ENCODE measurements around the gene BICC1. TPM values are rescaled to one million over a fixed set of nuclear protein-coding genes. Genes with fewer than 3 reads are reported as not detected.

Gene BICC1
- total and polyA plus RNA-seq, 2 experiments from 2014 or later, result 6.4 to 13.2 TPM

GRCh38 chr10:58642916-58643428 lies 130.3 kb downstream of the BICC1 start:
- Histone ChIP-seq H3K4me1 (ENCODE audit: low read depth) (peaks cover 6% of the 10 kb centered on the region), H3K36me3 (no peaks in the 10 kb centered on the region), H3K9me3 (ENCODE audit: low read depth) (no peaks in the 10 kb centered on the region), H3K4me3 (no peak overlapping the region), H3K27me3 (no peaks in the 10 kb centered on the region), H3K27ac (no peak overlapping the region)
- TF ChIP-seq CTCF (IDR thresholded peaks at IDR 0.05; ENCODE audit: low read depth, low read length), result no peak
- no peak for DNase-seq (ENCODE audit: low read depth in 1 of 2, low spot score in 1 of 2)

GRCh38 chr10:58644311-58644710 lies 131.6 kb downstream of the BICC1 start:
- no peak for DNase-seq (ENCODE audit: low read depth in 1 of 2, low spot score in 1 of 2)
- no peak overlapping the region for H3K27ac ChIP-seq
- H3K9me3 ChIP-seq (ENCODE audit: low read depth), result no peaks in the 10 kb centered on the region
- no peak for TF ChIP-seq CTCF (IDR thresholded peaks at IDR 0.05; ENCODE audit: low read depth, low read length)
- no peaks in the 10 kb centered on the region for H3K27me3 ChIP-seq
- H3K4me3 ChIP-seq, result no peak overlapping the region
- no peaks in the 10 kb centered on the region for H3K36me3 ChIP-seq
- H3K4me1 ChIP-seq (ENCODE audit: low read depth), result no peaks in the 10 kb centered on the region

DNA sequence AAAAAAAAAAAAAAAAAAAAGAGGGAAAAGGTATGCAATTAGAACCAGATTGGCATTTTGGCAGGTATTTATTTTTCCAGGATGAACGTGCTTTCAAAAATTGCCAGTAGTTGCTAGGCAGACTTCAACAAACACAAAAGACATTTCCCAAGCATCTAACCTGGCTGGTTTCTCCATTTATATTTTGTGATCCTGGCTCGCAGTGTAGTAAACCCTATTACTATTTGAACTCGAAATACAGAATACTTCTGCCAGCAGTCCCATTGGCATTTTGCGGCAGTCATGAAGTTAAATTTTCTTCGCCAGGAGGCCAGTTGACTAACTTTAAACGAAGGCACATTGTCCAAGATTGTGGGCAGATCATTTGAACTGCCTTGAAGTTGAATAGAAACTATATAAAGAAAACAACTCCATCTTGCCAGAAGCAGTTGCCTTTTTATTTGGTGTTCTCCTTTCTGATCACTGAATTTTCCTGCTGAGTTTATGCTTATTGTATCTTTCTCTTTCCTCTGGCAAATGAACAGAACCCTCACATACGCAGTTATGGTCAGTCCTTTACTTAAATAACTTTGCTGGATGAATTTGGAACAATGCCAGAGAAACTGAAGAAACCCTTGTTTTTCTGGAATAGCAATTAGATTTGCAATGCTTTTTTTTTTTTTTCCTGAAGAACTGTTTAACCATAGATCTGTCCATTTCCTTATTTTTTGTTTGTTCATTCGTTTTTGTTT lies 132.9 kb downstream of the BICC1 start:
- no peaks in the 10 kb centered on the region for H3K27me3 ChIP-seq
- no peaks in the 10 kb centered on the region for H3K36me3 ChIP-seq
- H3K27ac ChIP-seq, result no peak overlapping the region
- H3K4me3 ChIP-seq, result no peak overlapping the region
- no peak for TF ChIP-seq CTCF (IDR thresholded peaks at IDR 0.05; ENCODE audit: low read depth, low read length)
- H3K9me3 ChIP-seq (ENCODE audit: low read depth), result no peaks in the 10 kb centered on the region
- no peaks in the 10 kb centered on the region for H3K4me1 ChIP-seq (ENCODE audit: low read depth)
- peak in 1 of 2 donors; percentile 66 for DNase-seq (ENCODE audit: low read depth in 1 of 2, low spot score in 1 of 2)

GRCh38 chr10:58647376-58648112 lies 134.9 kb downstream of the BICC1 start:
- no peak for TF ChIP-seq CTCF (IDR thresholded peaks at IDR 0.05; ENCODE audit: low read depth, low read length)
- Histone ChIP-seq H3K27me3 (no peaks in the 10 kb centered on the region), H3K27ac (no peak overlapping the region), H3K4me1 (ENCODE audit: low read depth) (no peaks in the 10 kb centered on the region), H3K36me3 (no peaks in the 10 kb centered on the region), H3K9me3 (ENCODE audit: low read depth) (no peaks in the 10 kb centered on the region), H3K4me3 (no peak overlapping the region)
- DNase-seq (ENCODE audit: low read depth in 1 of 2, low spot score in 1 of 2), result peak in 1 of 2 donors; percentile 61

DNA sequence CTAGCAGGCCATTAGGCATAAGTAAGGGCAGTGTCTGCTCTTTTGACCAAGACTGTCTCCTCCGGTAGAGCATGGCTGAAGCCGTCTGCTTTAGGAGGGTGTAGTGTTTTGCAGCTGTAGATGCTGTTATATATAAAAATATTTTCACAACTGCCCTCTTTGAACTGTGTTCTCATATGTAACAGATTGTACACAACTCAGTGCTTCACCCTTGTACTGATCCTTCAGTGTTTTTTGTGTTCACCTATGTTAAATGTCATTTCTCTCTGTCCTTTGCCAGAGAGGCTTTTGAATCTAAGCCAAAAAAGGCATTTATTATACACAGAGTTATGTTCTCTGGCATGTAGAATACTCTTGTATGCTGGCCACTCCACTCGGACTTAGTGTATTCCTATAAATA lies 135.5 kb downstream of the BICC1 start:
- Histone ChIP-seq H3K36me3 (no peaks in the 10 kb centered on the region), H3K4me3 (no peak overlapping the region), H3K27ac (no peak overlapping the region), H3K9me3 (ENCODE audit: low read depth) (no peaks in the 10 kb centered on the region), H3K4me1 (ENCODE audit: low read depth) (no peaks in the 10 kb centered on the region), H3K27me3 (no peaks in the 10 kb centered on the region)
- no peak for TF ChIP-seq CTCF (IDR thresholded peaks at IDR 0.05; ENCODE audit: low read depth, low read length)
- DNase-seq (ENCODE audit: low read depth in 1 of 2, low spot score in 1 of 2), result no peak
